Stimulated activated CD4-positive, alpha-beta T cell treated with anti-CD3 and anti-CD28 coated beads, Interleukin-15, amount 100 ng/mL, for 1 hour (primary cell): ENCODE measurements around the gene SDHAF1.

Experiments
- DNase-seq, 2 donors: peaks; one replicate each; pipeline ENCODE4 v3.0.0-alpha.2; 2020; ENCODE audit warnings: low read depth in 1 of 2, low spot score in 1 of 2

The SDHAF1 gene

DNA sequence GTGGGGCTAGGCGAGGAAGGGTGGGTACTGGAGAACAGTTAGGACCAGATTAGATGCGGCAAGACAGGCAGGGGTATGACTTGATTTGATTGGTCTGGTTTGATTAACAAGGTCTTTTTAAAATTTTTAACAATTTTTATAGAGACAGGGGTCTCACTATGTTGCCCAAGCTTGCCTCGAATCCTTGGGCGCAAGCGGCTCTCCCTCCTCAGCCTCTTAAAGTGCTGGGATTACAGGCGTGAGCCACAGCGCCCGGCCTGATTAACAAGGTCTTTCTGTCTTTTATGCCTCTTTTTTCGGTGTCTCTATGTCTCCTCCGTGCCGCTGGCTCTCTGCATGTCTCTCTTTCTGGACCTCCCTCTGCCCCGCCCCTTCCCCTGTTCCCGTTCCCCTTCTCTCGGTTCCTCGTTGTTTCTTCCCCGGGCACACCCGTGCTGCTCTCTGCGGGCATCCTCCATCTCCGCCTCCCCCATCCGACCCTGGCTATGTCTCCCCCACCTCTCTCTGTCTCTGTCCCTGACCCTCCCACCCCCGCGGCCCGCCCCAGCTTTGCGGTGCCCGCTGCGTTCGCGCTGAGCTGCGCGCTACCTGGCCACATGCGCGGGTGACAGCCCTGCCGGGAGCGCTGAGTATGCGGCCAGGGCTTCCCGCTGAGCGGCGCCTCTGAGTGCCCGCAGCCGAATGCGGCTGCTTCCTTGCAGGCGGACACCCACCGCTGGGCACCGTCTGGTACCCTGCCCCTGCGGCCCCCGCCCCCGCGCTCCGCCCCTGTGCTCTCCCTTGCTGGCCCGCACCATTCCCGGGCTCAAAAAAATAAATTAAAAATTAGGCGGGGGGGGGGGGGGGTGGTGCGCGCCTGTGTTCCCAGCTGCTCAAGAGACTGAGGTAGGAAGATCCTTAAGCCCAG is 8.1 kb upstream of the SDHAF1 start:
- DNase-seq, result no peak

- DNase-seq, result no peak
Observed at GRCh38 chr19:35987571-35987896, 7.5 kb upstream of the SDHAF1 start.

GRCh38 chr19:35988824-35989223 is 6.2 kb upstream of the SDHAF1 start:
- no peak for DNase-seq

DNA sequence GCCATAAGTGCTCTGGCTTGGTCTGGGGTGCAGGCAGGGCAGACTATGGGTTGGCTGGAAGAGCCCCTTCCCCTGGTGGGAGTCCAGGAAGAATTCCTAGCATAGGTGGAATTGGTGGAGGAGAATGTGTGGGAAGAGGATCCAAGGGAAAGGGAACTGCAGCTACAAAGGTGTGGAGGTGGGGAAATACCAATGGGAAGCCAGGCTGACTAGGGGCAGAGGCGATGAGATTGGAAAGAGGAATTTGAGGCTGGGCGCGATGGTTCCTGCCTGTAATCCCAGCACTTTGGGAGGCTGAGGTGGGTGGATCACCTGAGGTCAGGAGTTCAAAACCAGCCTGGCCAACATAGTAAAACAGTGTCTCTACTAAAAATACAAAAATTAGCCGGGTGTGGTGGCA is 4.8 kb upstream of the SDHAF1 start:
- no peak for DNase-seq

- DNase-seq, result no peak
Observed at GRCh38 chr19:35990771-35991730, 3.9 kb upstream of the SDHAF1 start.

GRCh38 chr19:35991731-35992450 is 3.1 kb upstream of the SDHAF1 start:
- DNase-seq, result no peak

DNA sequence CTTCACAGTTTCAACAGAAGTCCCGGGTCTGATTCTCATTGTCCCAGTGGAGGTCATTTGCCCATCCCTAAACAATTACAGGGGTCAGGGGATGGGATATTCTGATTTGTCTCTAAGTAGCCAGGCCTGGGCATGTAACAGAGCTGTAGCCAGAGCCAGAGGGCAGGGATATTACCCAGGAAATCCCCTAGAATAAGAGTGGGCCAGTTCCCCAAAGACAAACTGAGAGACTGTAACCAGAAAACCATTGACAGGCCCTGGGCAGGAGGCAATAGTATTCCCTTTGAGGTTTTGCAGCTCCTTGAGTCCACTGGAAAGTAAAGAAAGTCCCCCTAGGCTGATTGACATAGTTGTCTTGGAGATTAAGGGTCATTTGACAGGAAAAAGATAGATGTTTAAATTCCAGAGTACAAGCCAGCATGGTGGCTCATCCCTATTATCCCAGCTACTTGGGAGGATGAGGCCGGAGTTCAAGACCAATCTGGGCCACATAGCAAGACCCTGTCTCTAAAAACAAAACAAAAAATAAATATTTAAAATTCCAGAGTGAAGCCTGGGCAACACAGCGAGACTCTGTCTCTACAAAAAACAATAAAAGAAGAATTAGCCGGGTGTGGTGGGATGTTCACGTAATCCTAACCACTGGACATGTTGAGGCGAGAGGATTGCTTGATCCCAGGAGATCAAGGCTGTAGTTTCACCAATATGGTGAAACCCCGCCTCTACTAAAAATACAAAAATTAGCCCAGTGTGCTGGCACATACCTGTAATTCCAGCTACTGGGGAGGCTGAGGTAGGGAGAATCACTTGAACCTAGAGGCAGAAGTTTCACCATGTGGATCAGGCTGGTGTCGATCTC is 1.9 kb upstream of the SDHAF1 start:
- DNase-seq, result no peak

- no peak for DNase-seq
Observed at GRCh38 chr19:35993923-35994598, 927 bp upstream of the SDHAF1 start.

- no peak for DNase-seq
Observed at GRCh38 chr19:35996777-35997176, 1.8 kb downstream of the SDHAF1 start.

GRCh38 chr19:36001605-36002004 is 6.6 kb downstream of the SDHAF1 start:
- DNase-seq, result no peak

GRCh38 chr19:36003284-36003683 is 8.3 kb downstream of the SDHAF1 start:
- DNase-seq, result no peak

GRCh38 chr19:36006955-36007354 is 12.0 kb downstream of the SDHAF1 start:
- DNase-seq, result no peak

DNA sequence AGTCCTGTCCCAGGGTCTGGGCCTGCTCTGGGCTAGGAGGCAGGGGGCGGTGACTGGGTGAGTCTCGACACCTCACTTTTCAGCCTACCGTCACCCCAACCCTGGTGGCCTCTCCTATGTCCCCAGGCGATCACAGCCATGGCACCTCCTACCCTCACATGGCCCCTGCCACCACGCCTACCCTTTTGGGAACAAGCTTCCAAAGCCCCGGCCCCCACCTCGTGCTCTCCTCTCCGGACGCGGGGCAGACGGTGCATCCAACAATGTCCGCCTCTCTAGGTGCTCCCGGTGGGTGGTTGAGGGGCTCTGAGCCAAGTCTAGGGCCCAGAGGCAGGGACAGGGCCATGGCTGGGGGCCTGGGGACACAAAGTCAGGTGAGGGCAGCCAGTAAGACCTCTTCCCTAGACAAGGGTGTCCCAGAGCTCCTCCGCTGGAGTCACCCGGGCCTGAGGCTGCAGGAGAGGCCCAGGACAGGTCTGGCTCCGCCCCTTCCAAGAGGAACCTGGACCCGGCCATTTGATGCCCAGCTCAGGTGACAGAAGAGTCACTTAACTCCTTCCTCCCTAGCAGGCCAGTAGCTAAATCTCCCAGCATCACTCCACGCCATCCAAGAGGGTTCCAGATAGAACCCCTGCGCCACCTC is 13.5 kb downstream of the SDHAF1 start, which contains the start of gene SYNE4:
Gene SYNE4, minus strand, starts transcription at position 478 of the 643 bp plus-strand sequence. Its CDS starts 132 bp downstream, at position 346.
- DNase-seq, result no peak

DNA sequence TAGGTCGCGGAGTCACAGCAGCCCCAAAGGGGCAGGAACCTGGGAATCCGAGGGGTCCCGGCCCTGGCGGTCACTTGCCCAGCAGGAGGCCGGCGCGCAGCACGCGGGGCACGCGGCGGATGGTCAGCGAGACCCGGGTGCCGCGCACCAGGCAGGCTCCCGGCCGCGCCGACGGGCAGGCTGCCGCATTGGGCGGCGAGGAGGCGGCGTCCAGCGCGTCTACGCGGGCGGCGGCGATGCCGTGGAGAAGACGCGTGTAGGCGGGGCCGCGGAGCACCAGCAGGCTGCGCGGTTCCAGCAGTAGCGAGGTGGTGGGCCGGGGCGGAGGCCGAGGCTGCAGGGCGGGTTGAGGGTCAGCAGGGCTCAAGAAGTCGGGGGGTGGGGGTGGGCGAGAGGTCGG is 14.2 kb downstream of the SDHAF1 start:
- peak in 1 of 2 donors; percentile 35 for DNase-seq

DNA sequence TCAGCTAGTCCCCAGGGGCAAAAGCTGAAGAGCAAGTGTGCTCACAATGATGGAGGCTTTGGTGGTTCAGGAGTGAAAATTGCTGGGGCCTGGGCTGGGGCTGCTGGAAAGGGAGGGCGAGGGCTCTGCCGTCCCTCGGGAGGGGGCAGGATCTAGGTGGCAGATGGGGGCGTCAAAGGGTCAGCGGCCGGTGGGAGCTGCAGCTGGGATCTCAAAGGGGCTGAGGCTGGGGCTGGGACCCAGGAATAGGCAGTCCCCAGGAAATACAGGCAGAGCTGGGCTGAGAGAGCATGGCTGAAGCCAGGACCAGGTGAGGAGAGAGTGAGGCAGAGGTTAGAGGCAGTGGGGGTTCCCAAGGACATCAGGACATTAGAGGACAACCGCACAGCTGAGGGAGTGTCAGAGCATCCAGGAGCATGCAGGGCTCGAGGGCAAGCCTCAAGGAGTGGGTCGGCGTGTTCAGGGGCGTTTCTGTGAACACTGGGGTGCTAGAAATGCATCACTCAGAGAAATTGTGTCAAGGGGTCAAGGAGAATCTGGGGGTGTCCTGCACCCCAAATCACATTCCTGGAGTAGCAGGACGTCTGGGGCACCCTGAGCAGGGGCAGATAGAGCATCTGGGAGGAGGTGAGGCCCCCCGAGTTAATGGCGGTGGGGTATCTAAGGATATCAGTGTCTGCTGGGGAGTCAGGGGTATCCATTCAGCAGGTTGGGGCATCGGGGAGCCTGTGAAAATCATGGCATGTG is 14.8 kb downstream of the SDHAF1 start:
- no peak for DNase-seq

DNA sequence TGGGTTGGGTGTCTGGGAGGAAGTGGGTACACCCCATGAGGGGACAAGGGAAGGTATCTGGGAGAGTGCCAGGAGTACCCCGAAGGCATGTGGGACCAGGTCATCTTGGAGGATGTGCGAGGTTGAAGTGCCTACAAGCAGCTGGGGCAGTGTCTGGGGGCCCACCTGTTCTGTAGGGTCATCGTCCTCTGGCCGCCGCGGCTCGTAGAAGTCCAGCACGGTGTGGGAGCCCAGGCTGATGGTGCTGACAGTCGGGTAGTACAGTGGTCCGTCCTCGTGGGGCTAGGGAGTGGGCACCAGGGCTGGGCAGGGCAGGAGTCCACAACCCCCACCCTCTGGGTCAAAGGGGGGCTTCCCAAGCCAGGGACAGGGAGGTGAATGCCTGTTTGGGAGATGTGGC is 15.4 kb downstream of the SDHAF1 start:
- DNase-seq, result no peak

GRCh38 chr19:36013280-36014011 is 18.5 kb downstream of the SDHAF1 start:
- DNase-seq, result no peak
